Liver (tissue), 9 donors: Measurements from ENCODE around the gene LYST. TPM values are rescaled to one million over a fixed set of nuclear protein-coding genes. Genes with fewer than 3 reads are reported as not detected.

Experiments
- DNase-seq: peaks from one replicate; pipeline ENCODE4 v3.0.0-alpha.2; 2017; ENCODE audit warnings: low spot score
- H3K27ac ChIP-seq, 2 donors: one replicate each; pipeline ENCODE4 v1.7.0; 2013; ENCODE audit warnings: inconsistent platforms in 2 of 2, low read length in 2 of 2, control low read depth in 1 of 2, low read depth in 1 of 2, mild to moderate bottlenecking in 1 of 2
- H3K27me3 ChIP-seq, 4 donors: one replicate each; pipeline versions ENCODE4 v1.6.1 to v1.7.0; 2013; ENCODE audit warnings: low read length in 3 of 4, inconsistent platforms in 1 of 4, mild to moderate bottlenecking in 1 of 4, moderate library complexity in 1 of 4; ENCODE audit not compliant: control insufficient read depth in 4 of 4, insufficient read depth in 4 of 4
- H3K36me3 ChIP-seq, 4 donors: one replicate each; pipeline versions ENCODE4 v1.6.1 to v1.7.0; 2013; ENCODE audit warnings: low read length in 3 of 4, mild to moderate bottlenecking in 3 of 4, low read depth in 1 of 4, moderate library complexity in 1 of 4; ENCODE audit not compliant: control insufficient read depth in 4 of 4, insufficient read depth in 3 of 4
- H3K4me1 ChIP-seq, 4 donors: one replicate each; pipeline versions ENCODE4 v1.6.1 to v1.7.0; 2013; ENCODE audit warnings: low read length in 3 of 4, mild to moderate bottlenecking in 3 of 4, moderate library complexity in 1 of 4; ENCODE audit not compliant: control insufficient read depth in 4 of 4, insufficient read depth in 4 of 4
- H3K4me3 ChIP-seq, 3 donors: one replicate each; pipeline versions ENCODE4 v1.6.1 to v1.7.0; 2013; ENCODE audit warnings: low read length in 3 of 3, control low read depth in 1 of 3, low read depth in 1 of 3, mild to moderate bottlenecking in 1 of 3
- H3K9ac ChIP-seq, 2 donors: one replicate each; pipeline ENCODE4 v1.7.0; 2013; ENCODE audit warnings: low read length in 2 of 2, mild to moderate bottlenecking in 2 of 2, moderate library complexity in 2 of 2, control low read depth in 1 of 2, low read depth in 1 of 2
- H3K9me3 ChIP-seq, 4 donors: one replicate each; pipeline versions ENCODE4 v1.6.1 to v1.7.0; 2013; ENCODE audit warnings: low read length in 3 of 4; ENCODE audit not compliant: control insufficient read depth in 4 of 4
- ATF3 ChIP-seq: IDR thresholded peaks from 2 replicates; pipeline ENCODE4 v1.6.1; 2016; ENCODE audit warnings: antibody characterized with exemption
- CTCF ChIP-seq: fragments of 150-350 bp; IDR thresholded peaks from 2 replicates; pipeline ENCODE4 v1.5.1; 2017; ENCODE audit warnings: improper control_type of control experiment, low read depth, low read length; ENCODE audit not compliant: missing input control
- EGR1 ChIP-seq, 2 donors: IDR thresholded peaks; 2 replicates each; pipeline ENCODE4 v1.6.1; 2016 to 2018; ENCODE audit warnings: antibody characterized with exemption in 2 of 2, low read depth in 2 of 2
- FOXA1 ChIP-seq: IDR thresholded peaks from 2 replicates; pipeline ENCODE4 v1.6.1; 2016; ENCODE audit warnings: antibody characterized with exemption
- FOXA2 ChIP-seq: IDR thresholded peaks from 2 replicates; pipeline ENCODE4 v1.6.1; 2016; ENCODE audit warnings: antibody characterized with exemption
- GABPA ChIP-seq, 2 donors: IDR thresholded peaks in 1 of 2; conservative IDR thresholded peaks in 1 of 2; 2 replicates each; pipeline ENCODE4 v1.6.1; 2016; ENCODE audit warnings: antibody characterized with exemption in 2 of 2, mild to moderate bottlenecking in 1 of 2, moderate library complexity in 1 of 2
- HNF4A ChIP-seq, 2 donors: conservative IDR thresholded peaks; 2 replicates each; pipeline ENCODE4 v1.6.1; 2016; ENCODE audit warnings: antibody characterized with exemption in 2 of 2, mild to moderate bottlenecking in 2 of 2
- HNF4G ChIP-seq: IDR thresholded peaks from 2 replicates; pipeline ENCODE4 v1.6.1; 2016; ENCODE audit warnings: antibody characterized with exemption
- JUND ChIP-seq, 2 donors: IDR thresholded peaks; 2 replicates each; pipeline ENCODE4 v1.6.1; 2016; ENCODE audit warnings: antibody characterized with exemption in 2 of 2
- MAX ChIP-seq: IDR thresholded peaks from 2 replicates; pipeline ENCODE4 v1.6.1; 2016; ENCODE audit warnings: antibody characterized with exemption
- NR2F2 ChIP-seq: IDR thresholded peaks from 2 replicates; pipeline ENCODE4 v1.6.1; 2016; ENCODE audit warnings: antibody characterized with exemption
- RAD21 ChIP-seq, 2 donors: IDR thresholded peaks; 2 replicates each; pipeline ENCODE4 v1.6.1; 2016; ENCODE audit warnings: antibody characterized with exemption in 2 of 2, mild to moderate bottlenecking in 2 of 2
- REST ChIP-seq: IDR thresholded peaks from 2 replicates; pipeline ENCODE4 v1.6.1; 2016; ENCODE audit warnings: antibody characterized with exemption, mild to moderate bottlenecking
- RXRA ChIP-seq, 2 donors: IDR thresholded peaks; 2 replicates each; pipeline ENCODE4 v1.6.1; 2017 to 2018; ENCODE audit warnings: antibody characterized with exemption in 2 of 2, mild to moderate bottlenecking in 1 of 2
- SP1 ChIP-seq: IDR thresholded peaks from 2 replicates; pipeline ENCODE4 v1.6.1; 2018; ENCODE audit warnings: antibody characterized with exemption, mild to moderate bottlenecking
- TAF1 ChIP-seq: conservative IDR thresholded peaks from 2 replicates; pipeline ENCODE4 v1.6.1; 2016; ENCODE audit warnings: antibody characterized with exemption, mild to moderate bottlenecking
- YY1 ChIP-seq: IDR thresholded peaks from 2 replicates; pipeline ENCODE4 v1.6.1; 2016; ENCODE audit warnings: antibody characterized with exemption, mild to moderate bottlenecking
- ZBTB33 ChIP-seq: IDR thresholded peaks from 2 replicates; pipeline ENCODE4 v1.6.1; 2016; ENCODE audit warnings: antibody characterized with exemption
- WGBS: extraction: QIAGEN DNeasy Blood & Tissue Kit; methylation state at CpG from one replicate; pipeline ENCODE4 v1.1.7; 2013; 5-methylcytosine and 5-hydroxymethylcytosine counted together
- polyA plus RNA-seq, 2 donors: library from polyadenylated mRNA; stranded (reverse) in 1 of 2; unstranded in 1 of 2; fragments of 200-250 nt in 1 of 2; fragments of >200 nt in 1 of 2; fragmentation: Nextera tagmentation in 1 of 2; extraction: Ambion mirVana in 1 of 2; gene quantifications; one replicate each; pipeline versions ENCODE4 v1.2.1 to v1.2.3, GENCODE V29; 2013 to 2015
- total RNA-seq, 2 donors: library from RNA; depleted of rRNA; stranded (reverse); fragments of >200 nt; gene quantifications; one replicate each; pipeline ENCODE4 v1.2.3, GENCODE V29; 2014
- donor health status: healthy.
- donor health status: healthy.
- donor health status: healthy.
- donor health status: healthy.
- donor health status: healthy.

Gene LYST
- total and polyA plus RNA-seq, 4 donors: 3.4 to 45.9 (median 14.2) TPM

- H3K27me3 ChIP-seq: no peaks in the 10 kb centered on the region
- H3K9me3 ChIP-seq: no peaks in the 10 kb centered on the region
- no peak overlapping the region for H3K9ac ChIP-seq
- no peak overlapping the region for H3K27ac ChIP-seq
- no peak overlapping the region for H3K4me3 ChIP-seq
- no peak for DNase-seq
- no peak for TF ChIP-seq HNF4A (conservative IDR thresholded peaks at IDR 0.05)
- TF ChIP-seq NR2F2: no peak
- TF ChIP-seq MAX: no peak
- no peak for TF ChIP-seq ATF3
- TF ChIP-seq FOXA2: no peak
- WGBS: 97% methylated on average over 3 of the region's 3 CpGs
- peaks cover 0 to 11% (median 5%) of the 10 kb centered on the region in 4 donors for H3K36me3 ChIP-seq
- no peaks in the 10 kb centered on the region for H3K4me1 ChIP-seq
Measured at GRCh38 chr1:235776396-235776795, 90.3 kb downstream of the LYST start.

GRCh38 chr1:235775246-235775860 lies 91.4 kb downstream of the LYST start:
- no peak for DNase-seq
- Histone ChIP-seq H3K27me3 (no peaks in the 10 kb centered on the region), H3K9ac (no peak overlapping the region), H3K4me1 (no peaks in the 10 kb centered on the region), H3K36me3 (peaks cover 0 to 11% (median 5%) of the 10 kb centered on the region in 4 donors), H3K9me3 (no peaks in the 10 kb centered on the region), H3K27ac (no peak overlapping the region), H3K4me3 (no peak overlapping the region)
- TF ChIP-seq RAD21 (IDR thresholded peaks at IDR 0.05): no peak
- no peak for TF ChIP-seq ATF3
- no peak for TF ChIP-seq FOXA2
- TF ChIP-seq RXRA (IDR thresholded peaks at IDR 0.05): no peak
- TF ChIP-seq EGR1 (IDR thresholded peaks at IDR 0.05; ENCODE audit: low read depth in 2 of 2): no peak
- TF ChIP-seq ZBTB33: no peak
- TF ChIP-seq JUND (IDR thresholded peaks at IDR 0.05): no peak
- no peak for TF ChIP-seq HNF4A (conservative IDR thresholded peaks at IDR 0.05)
- no peak for TF ChIP-seq TAF1
- no peak for TF ChIP-seq CTCF
- no peak for TF ChIP-seq NR2F2
- no peak for TF ChIP-seq FOXA1
- TF ChIP-seq MAX: no peak
- no peak for TF ChIP-seq GABPA (IDR thresholded peaks at IDR 0.05 in 1 of 2, conservative IDR thresholded peaks at IDR 0.05 in 1 of 2)
- no peak for TF ChIP-seq SP1
- no peak for TF ChIP-seq YY1
- no peak for TF ChIP-seq HNF4G
- no peak for TF ChIP-seq REST
